Measurements from ENCODE around the gene APOBEC3H. TPM values are rescaled to one million over a fixed set of nuclear protein-coding genes. Genes with fewer than 3 reads are reported as not detected.

APOBEC3H gene
- total RNA-seq, 1 experiment from 2014 or later: 1.8 TPM

- H3K4me1 ChIP-seq (ENCODE audit: control insufficient read depth in 1 of 2, insufficient read depth in 2 of 2, low read length in 2 of 2): peaks cover 11 to 36% of the 10 kb centered on the region in 2 experiments
- no peaks in the 10 kb centered on the region for H3K79me2 ChIP-seq (ENCODE audit: insufficient read depth, low read length)
- no peak overlapping the region for H3K4me2 ChIP-seq (ENCODE audit: low read length)
- POLR2A ChIA-PET: interaction anchor here (2.2 kb wide), 1 partner anchor 171 kb away, joined by 8 read pairs; the partner anchor contains the start of gene RPL3
- H3K27me3 ChIP-seq (ENCODE audit: insufficient read depth, low read length): no peaks in the 10 kb centered on the region
- DNase-seq (ENCODE audit: low read depth, low spot score): no peak
- no peak for TF ChIP-seq ATF3 (IDR thresholded peaks at IDR 0.05)
- no peak for TF ChIP-seq SP1 (IDR thresholded peaks at IDR 0.05; ENCODE audit: low read depth)
- no peak for TF ChIP-seq CEBPB (IDR thresholded peaks at IDR 0.05; ENCODE audit: low read depth)
- no peak for TF ChIP-seq TCF7L2 (IDR thresholded peaks at IDR 0.05; ENCODE audit: borderline replicate concordance, extremely low read depth, insufficient read depth, insufficient read length)
- TF ChIP-seq REST (IDR thresholded peaks at IDR 0.05; ENCODE audit: low read depth): no peak
- TF ChIP-seq SIN3A (IDR thresholded peaks at IDR 0.05; ENCODE audit: low read depth): no peak
- no peak for TF ChIP-seq ZBTB33 (IDR thresholded peaks at IDR 0.05; ENCODE audit: extremely low read depth, insufficient replicate concordance, low read length)
- no peak for TF ChIP-seq JUND (IDR thresholded peaks at IDR 0.05)
- no peak for TF ChIP-seq POLR2A (IDR thresholded peaks at IDR 0.05; ENCODE audit: borderline replicate concordance, extremely low read depth, insufficient read depth, insufficient read length)
- no peak for TF ChIP-seq ZFX (IDR thresholded peaks at IDR 0.05)
- TF ChIP-seq EGR1 (IDR thresholded peaks at IDR 0.05; ENCODE audit: low read depth): no peak
- TF ChIP-seq EZH2phosphoT487 (IDR thresholded peaks at IDR 0.05; ENCODE audit: borderline replicate concordance): no peak
- no peak for TF ChIP-seq MAX (IDR thresholded peaks at IDR 0.05)
- TF ChIP-seq ZNF274 (IDR thresholded peaks at IDR 0.05; ENCODE audit: low read depth, low read length): no peak
- no peaks in the 10 kb centered on the region for H3K9me2 ChIP-seq (ENCODE audit: insufficient read depth)
- H3K27ac ChIP-seq (ENCODE audit: low read depth, low read length): no peak overlapping the region
- no peaks in the 10 kb centered on the region for H3K9me3 ChIP-seq (ENCODE audit: control insufficient read depth in 1 of 2, insufficient read depth in 1 of 2, low read depth in 1 of 2, low read length in 2 of 2)
- no peak overlapping the region for H2AFZ ChIP-seq (ENCODE audit: low read depth, low read length, poor library complexity, severe bottlenecking)
- H4K20me1 ChIP-seq (ENCODE audit: insufficient read depth): no peaks in the 10 kb centered on the region
- RAD21 ChIA-PET (ENCODE audit: low non-redundant PET in 1 of 2, low total read pairs in 2 of 2, uncharacterized antibody in 2 of 2, unreplicated experiment in 2 of 2): interaction anchor here in 1 of 2 experiments (0.6 kb wide), 1 partner anchor 93 kb away, joined by 3 read pairs; no protein-coding TSS in a partner anchor
- intact Hi-C loops (cut with micrococcal nuclease): no loop called here
- CTCF ChIA-PET: no interaction called here
- no peaks in the 10 kb centered on the region for H3K36me3 ChIP-seq (ENCODE audit: control insufficient read depth in 1 of 2, insufficient read depth in 2 of 2, low read length in 2 of 2)
- BruUV-seq (replicated peaks): no TSS peak
- no peak for ATAC-seq
- H3K9ac ChIP-seq (ENCODE audit: low read length): no peak overlapping the region
- no peak overlapping the region for H3K4me3 ChIP-seq (replicated peaks in 1 of 2; ENCODE audit: low read depth in 1 of 2, low read length in 2 of 2)
Measured at GRCh38 chr22:39148026-39148726, 51.1 kb downstream of the APOBEC3H start.

Data from HCT116 (cell line).